ENCODE results near the gene SPEM3. TPM values are rescaled to one million over a fixed set of nuclear protein-coding genes. Genes with fewer than 3 reads are reported as not detected.

Gene SPEM3
- polyA plus RNA-seq, 4 donors, result not detected

DNA sequence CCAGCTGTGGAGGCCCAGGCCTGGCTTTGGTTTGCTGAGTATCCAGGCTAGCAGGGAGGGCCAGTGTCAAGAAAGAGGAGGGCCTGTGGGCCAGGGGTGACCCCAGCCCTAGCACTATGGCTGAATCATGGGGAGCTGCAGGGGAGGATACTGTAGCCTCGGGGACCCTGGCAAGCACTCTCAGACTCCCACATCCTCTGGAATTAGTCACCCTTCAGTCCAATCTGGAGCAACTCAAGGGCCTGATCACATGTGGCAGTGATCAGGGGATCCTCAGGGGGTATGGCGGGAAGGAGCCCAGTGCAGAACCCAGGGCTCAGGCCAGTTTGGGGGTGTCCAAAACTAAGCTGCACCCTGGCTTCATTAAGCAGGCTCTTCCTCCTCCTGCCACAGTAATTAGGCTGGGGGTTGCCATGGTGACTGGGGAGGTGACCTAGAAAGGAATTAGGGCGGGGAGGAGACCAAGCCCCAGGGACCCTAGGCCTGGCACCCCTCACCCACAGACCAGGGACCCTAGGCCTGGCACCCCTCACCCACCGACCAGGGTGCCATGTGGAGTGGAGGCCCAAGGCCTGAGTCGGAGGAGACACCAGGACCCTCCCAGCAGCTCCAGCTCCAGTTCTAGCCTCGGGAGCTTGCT lies 15.2 kb upstream of the SPEM3 start:
- FAIRE-seq (no peak), DNase-seq (no peak)
- peaks cover 0 to 20% (median 0%) of the 10 kb centered on the region in 3 donors for H3K27me3 ChIP-seq (ENCODE audit: control insufficient read depth in 3 of 3, insufficient read depth in 3 of 3, low read length in 3 of 3)
- H3K4me3 ChIP-seq (ENCODE audit: low read depth in 1 of 3, low read length in 3 of 3), result no peak overlapping the region
- H3K27ac ChIP-seq (ENCODE audit: low read depth in 1 of 3, low read length in 2 of 3), result no peak overlapping the region
- WGBS, 3 donors, result 73 to 82% (median 77%) methylated on average over 6 of the region's 6 CpGs
- no peaks in the 10 kb centered on the region for H3K9me3 ChIP-seq (ENCODE audit: control insufficient read depth in 2 of 2, insufficient read depth in 1 of 2, low read depth in 1 of 2, low read length in 1 of 2)
- H3K4me1 ChIP-seq (ENCODE audit: control insufficient read depth in 3 of 3, insufficient read depth in 2 of 3, low read depth in 1 of 3, low read length in 2 of 3), result no peaks in the 10 kb centered on the region
- H3K36me3 ChIP-seq (ENCODE audit: control insufficient read depth in 3 of 3, insufficient read depth in 2 of 3, low read depth in 1 of 3, low read length in 3 of 3), result peaks cover 0 to 18% (median 0%) of the 10 kb centered on the region in 3 donors

DNA sequence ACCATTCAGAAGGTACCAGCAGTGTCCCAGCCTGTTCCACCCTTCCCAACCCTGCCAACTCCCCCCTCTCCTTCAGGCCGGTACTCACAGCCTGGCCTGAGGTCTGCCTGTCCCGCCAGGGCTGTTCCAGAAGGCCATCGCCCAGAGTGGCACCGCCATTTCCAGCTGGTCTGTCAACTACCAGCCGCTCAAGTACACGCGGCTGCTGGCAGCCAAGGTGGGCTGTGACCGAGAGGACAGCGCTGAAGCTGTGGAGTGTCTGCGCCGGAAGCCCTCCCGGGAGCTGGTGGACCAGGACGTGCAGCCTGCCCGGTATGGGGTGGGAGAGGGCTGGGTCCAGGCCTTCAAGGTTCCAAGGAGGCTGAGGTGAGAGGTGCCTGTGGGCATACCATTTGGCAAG lies 13.8 kb upstream of the SPEM3 start:
- H3K9me3 ChIP-seq (ENCODE audit: control insufficient read depth in 2 of 2, insufficient read depth in 1 of 2, low read depth in 1 of 2, low read length in 1 of 2), result no peaks in the 10 kb centered on the region
- H3K36me3 ChIP-seq (ENCODE audit: control insufficient read depth in 3 of 3, insufficient read depth in 2 of 3, low read depth in 1 of 3, low read length in 3 of 3), result peaks cover 0 to 12% (median 0%) of the 10 kb centered on the region in 3 donors
- WGBS, 3 donors, result 81 to 84% (median 82%) methylated on average over 14 of the region's 14 CpGs
- peaks cover 0 to 12% (median 0%) of the 10 kb centered on the region in 3 donors for H3K27me3 ChIP-seq (ENCODE audit: control insufficient read depth in 3 of 3, insufficient read depth in 3 of 3, low read length in 3 of 3)
- no peak for DNase-seq
- no peaks in the 10 kb centered on the region for H3K4me1 ChIP-seq (ENCODE audit: control insufficient read depth in 3 of 3, insufficient read depth in 2 of 3, low read depth in 1 of 3, low read length in 2 of 3)
- FAIRE-seq, result no peak
- H3K4me3 ChIP-seq (ENCODE audit: low read depth in 1 of 3, low read length in 3 of 3), result no peak overlapping the region
- no peak overlapping the region for H3K27ac ChIP-seq (ENCODE audit: low read depth in 1 of 3, low read length in 2 of 3)

DNA sequence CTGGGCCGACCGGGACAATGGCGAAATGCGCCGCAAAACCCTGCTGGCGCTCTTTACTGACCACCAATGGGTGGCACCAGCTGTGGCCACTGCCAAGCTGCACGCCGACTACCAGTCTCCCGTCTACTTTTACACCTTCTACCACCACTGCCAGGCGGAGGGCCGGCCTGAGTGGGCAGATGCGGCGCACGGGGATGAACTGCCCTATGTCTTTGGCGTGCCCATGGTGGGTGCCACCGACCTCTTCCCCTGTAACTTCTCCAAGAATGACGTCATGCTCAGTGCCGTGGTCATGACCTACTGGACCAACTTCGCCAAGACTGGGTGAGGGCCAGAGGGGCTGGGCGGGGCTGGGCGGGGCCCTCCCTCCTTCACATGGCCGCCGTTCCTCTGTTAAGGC lies 12.9 kb upstream of the SPEM3 start:
- FAIRE-seq (no peak), DNase-seq (no peak)
- no peaks in the 10 kb centered on the region for H3K4me1 ChIP-seq (ENCODE audit: control insufficient read depth in 3 of 3, insufficient read depth in 2 of 3, low read depth in 1 of 3, low read length in 2 of 3)
- H3K27me3 ChIP-seq (ENCODE audit: control insufficient read depth in 3 of 3, insufficient read depth in 3 of 3, low read length in 3 of 3), result peaks cover 0 to 7% (median 0%) of the 10 kb centered on the region in 3 donors
- H3K4me3 ChIP-seq (ENCODE audit: low read depth in 1 of 3, low read length in 3 of 3), result no peak overlapping the region
- H3K9me3 ChIP-seq (ENCODE audit: control insufficient read depth in 2 of 2, insufficient read depth in 1 of 2, low read depth in 1 of 2, low read length in 1 of 2), result no peaks in the 10 kb centered on the region
- 67 to 87% (median 80%) methylated on average over 20 to 23 of the region's 23 CpGs for WGBS, 3 donors
- H3K27ac ChIP-seq (ENCODE audit: low read depth in 1 of 3, low read length in 2 of 3), result no peak overlapping the region
- H3K36me3 ChIP-seq (ENCODE audit: control insufficient read depth in 3 of 3, insufficient read depth in 2 of 3, low read depth in 1 of 3, low read length in 3 of 3), result peaks cover 0 to 7% (median 0%) of the 10 kb centered on the region in 3 donors

DNA sequence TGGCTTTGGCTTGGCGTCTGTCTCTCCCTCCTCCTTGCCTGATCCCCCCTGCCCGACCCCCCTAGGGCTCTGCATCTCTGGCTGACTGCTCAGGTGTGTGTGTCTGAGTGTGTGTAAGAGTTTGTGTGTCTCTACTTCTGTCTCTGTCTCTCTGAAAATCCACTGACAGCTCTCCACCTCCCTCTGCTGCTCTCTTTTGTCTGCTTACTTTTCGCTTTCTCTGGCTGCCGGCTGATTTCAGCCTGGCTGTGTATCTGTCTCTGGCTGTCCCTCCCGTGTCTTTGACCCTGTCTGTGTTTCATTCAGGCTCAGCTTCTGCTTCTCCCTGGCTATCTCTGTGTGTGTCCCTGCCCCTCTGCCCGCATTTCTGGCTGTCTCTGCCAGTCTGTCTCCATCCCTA lies 12.3 kb upstream of the SPEM3 start:
- Histone ChIP-seq H3K36me3 (ENCODE audit: control insufficient read depth in 3 of 3, insufficient read depth in 2 of 3, low read depth in 1 of 3, low read length in 3 of 3) (peaks cover 0 to 7% (median 0%) of the 10 kb centered on the region in 3 donors), H3K4me1 (ENCODE audit: control insufficient read depth in 3 of 3, insufficient read depth in 2 of 3, low read depth in 1 of 3, low read length in 2 of 3) (no peaks in the 10 kb centered on the region), H3K27ac (ENCODE audit: low read depth in 1 of 3, low read length in 2 of 3) (no peak overlapping the region), H3K4me3 (ENCODE audit: low read depth in 1 of 3, low read length in 3 of 3) (no peak overlapping the region), H3K27me3 (ENCODE audit: control insufficient read depth in 3 of 3, insufficient read depth in 3 of 3, low read length in 3 of 3) (peaks cover 0 to 7% (median 0%) of the 10 kb centered on the region in 3 donors), H3K9me3 (ENCODE audit: control insufficient read depth in 2 of 2, insufficient read depth in 1 of 2, low read depth in 1 of 2, low read length in 1 of 2) (no peaks in the 10 kb centered on the region)
- WGBS, 3 donors, result 46 to 66% (median 65%) methylated on average over 6 of the region's 6 CpGs
- FAIRE-seq (no peak), DNase-seq (no peak)

DNA sequence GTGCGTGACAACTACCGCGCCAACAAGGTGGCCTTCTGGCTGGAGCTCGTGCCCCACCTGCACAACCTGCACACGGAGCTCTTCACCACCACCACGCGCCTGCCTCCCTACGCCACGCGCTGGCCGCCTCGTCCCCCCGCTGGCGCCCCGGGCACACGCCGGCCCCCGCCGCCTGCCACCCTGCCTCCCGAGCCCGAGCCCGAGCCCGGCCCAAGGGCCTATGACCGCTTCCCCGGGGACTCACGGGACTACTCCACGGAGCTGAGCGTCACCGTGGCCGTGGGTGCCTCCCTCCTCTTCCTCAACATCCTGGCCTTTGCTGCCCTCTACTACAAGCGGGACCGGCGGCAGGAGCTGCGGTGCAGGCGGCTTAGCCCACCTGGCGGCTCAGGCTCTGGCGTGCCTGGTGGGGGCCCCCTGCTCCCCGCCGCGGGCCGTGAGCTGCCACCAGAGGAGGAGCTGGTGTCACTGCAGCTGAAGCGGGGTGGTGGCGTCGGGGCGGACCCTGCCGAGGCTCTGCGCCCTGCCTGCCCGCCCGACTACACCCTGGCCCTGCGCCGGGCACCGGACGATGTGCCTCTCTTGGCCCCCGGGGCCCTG lies 11.5 kb upstream of the SPEM3 start:
- no peaks in the 10 kb centered on the region for H3K9me3 ChIP-seq (ENCODE audit: control insufficient read depth in 2 of 2, insufficient read depth in 1 of 2, low read depth in 1 of 2, low read length in 1 of 2)
- no peak for DNase-seq
- FAIRE-seq, result no peak
- H3K27ac ChIP-seq (ENCODE audit: low read depth in 1 of 3, low read length in 2 of 3), result no peak overlapping the region
- no peak overlapping the region for H3K4me3 ChIP-seq (ENCODE audit: low read depth in 1 of 3, low read length in 3 of 3)
- peaks cover 0 to 7% (median 0%) of the 10 kb centered on the region in 3 donors for H3K36me3 ChIP-seq (ENCODE audit: control insufficient read depth in 3 of 3, insufficient read depth in 2 of 3, low read depth in 1 of 3, low read length in 3 of 3)
- H3K4me1 ChIP-seq (ENCODE audit: control insufficient read depth in 3 of 3, insufficient read depth in 2 of 3, low read depth in 1 of 3, low read length in 2 of 3), result no peaks in the 10 kb centered on the region
- WGBS, 3 donors, result 92 to 93% (median 93%) methylated on average over 42 to 54 of the region's 54 CpGs
- peaks cover 0 to 7% (median 0%) of the 10 kb centered on the region in 3 donors for H3K27me3 ChIP-seq (ENCODE audit: control insufficient read depth in 3 of 3, insufficient read depth in 3 of 3, low read length in 3 of 3)

DNA sequence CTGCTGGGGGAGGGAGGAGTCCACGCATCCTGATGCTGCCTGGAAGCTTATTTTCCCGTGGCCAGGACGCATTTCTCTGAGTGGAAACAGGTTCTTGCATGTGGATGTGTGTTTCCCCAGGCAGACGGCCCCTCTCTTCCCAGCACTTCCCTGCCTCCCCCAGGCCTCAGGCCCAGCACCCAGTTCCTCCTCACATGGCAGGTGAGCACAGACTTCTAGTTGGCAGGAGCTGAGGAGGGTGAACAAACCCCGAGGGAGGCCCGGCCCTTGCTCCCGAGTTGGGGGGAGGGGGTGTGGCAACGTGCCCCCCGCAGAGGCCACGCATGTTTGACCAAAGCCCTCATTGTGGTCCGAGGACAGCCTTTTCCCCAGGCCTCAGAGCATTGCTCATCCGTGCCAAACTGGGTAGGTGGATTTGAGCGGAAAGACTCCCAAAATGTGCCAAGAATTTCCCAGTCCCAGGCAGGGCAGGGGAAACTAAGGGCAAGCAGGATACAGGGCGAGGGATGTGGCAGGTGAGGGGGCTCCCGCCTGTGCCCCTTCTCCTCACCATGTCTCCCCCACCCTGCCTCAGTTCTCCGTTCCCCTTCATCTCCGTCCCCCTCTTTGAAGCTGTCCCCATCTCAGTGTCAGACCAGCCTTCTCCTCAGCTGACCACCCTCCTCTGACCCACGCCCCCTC lies 10.0 kb upstream of the SPEM3 start:
- DNase-seq, result no peak
- Histone ChIP-seq H3K36me3 (ENCODE audit: control insufficient read depth in 3 of 3, insufficient read depth in 2 of 3, low read depth in 1 of 3, low read length in 3 of 3) (peaks cover 0 to 7% (median 0%) of the 10 kb centered on the region in 3 donors), H3K27ac (ENCODE audit: low read depth in 1 of 3, low read length in 2 of 3) (no peak overlapping the region), H3K4me1 (ENCODE audit: control insufficient read depth in 3 of 3, insufficient read depth in 2 of 3, low read depth in 1 of 3, low read length in 2 of 3) (no peaks in the 10 kb centered on the region), H3K9me3 (ENCODE audit: control insufficient read depth in 2 of 2, insufficient read depth in 1 of 2, low read depth in 1 of 2, low read length in 1 of 2) (no peaks in the 10 kb centered on the region), H3K4me3 (ENCODE audit: low read depth in 1 of 3, low read length in 3 of 3) (no peak overlapping the region), H3K27me3 (ENCODE audit: control insufficient read depth in 3 of 3, insufficient read depth in 3 of 3, low read length in 3 of 3) (peaks cover 0 to 7% (median 0%) of the 10 kb centered on the region in 3 donors)
- 60 to 68% (median 66%) methylated on average over 17 to 18 of the region's 18 CpGs for WGBS, 3 donors
- no peak for FAIRE-seq

DNA sequence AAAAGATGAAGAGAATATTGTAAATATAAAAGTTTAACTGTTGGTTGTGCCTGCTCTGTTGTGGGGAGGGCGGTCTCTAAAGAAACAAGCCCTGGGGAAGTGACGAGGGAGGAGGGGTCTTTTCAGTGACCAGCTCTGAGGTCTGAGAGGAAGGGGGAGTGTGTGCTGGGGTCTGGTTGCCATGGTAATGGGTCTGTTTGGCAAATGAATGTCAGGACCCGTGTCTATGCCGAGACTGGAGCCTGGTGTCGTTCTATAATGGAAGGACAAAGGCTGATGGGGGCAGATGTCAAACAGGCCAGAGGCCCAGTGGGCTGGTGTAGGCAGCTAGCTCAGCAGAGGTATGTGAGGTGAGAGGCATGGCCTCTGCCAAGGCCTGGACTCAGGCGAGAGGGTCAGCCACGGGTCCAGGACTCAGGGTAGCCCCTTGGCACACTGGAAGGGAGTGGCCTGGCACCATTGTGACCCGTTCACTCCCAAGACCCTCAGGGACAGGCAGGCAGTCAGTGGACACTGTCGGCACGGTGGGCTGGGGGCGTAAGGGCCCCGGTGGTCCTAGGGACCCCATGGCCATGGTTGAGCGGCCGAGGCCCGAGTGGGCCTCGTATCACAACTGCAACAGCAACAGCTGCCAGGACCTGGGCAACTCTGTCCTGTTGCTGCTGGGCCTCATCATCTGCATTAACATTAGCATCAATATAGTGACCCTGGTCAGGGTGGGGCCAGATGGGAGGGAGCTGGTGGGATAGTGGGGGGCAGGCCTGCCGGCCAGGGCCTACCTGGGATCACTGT lies 8.6 kb upstream of the SPEM3 start, which contains the start of gene SPEM1:
Gene SPEM1, plus strand, starts transcription at position 506 of the 792 bp plus-strand sequence. Its CDS starts 61 bp downstream, at position 567.
- H3K27me3 ChIP-seq (ENCODE audit: control insufficient read depth in 3 of 3, insufficient read depth in 3 of 3, low read length in 3 of 3), result peaks cover 0 to 7% (median 0%) of the 10 kb centered on the region in 3 donors
- no peak within 1 kb of the TSS for H3K27ac ChIP-seq (ENCODE audit: low read depth in 1 of 3, low read length in 2 of 3)
- no peak for DNase-seq
- H3K4me1 ChIP-seq (ENCODE audit: control insufficient read depth in 3 of 3, insufficient read depth in 2 of 3, low read depth in 1 of 3, low read length in 2 of 3), result no peaks in the 10 kb centered on the region
- no peak within 1 kb of the TSS for H3K4me3 ChIP-seq (ENCODE audit: low read depth in 1 of 3, low read length in 3 of 3)
- H3K9me3 ChIP-seq (ENCODE audit: control insufficient read depth in 2 of 2, insufficient read depth in 1 of 2, low read depth in 1 of 2, low read length in 1 of 2), result no peaks in the 10 kb centered on the region
- H3K36me3 ChIP-seq (ENCODE audit: control insufficient read depth in 3 of 3, insufficient read depth in 2 of 3, low read depth in 1 of 3, low read length in 3 of 3), result peaks cover 0 to 2% (median 0%) of the 10 kb centered on the region in 3 donors
- no peak for FAIRE-seq
- WGBS, 3 donors, result 80 to 84% (median 82%) methylated on average over 17 of the region's 17 CpGs

DNA sequence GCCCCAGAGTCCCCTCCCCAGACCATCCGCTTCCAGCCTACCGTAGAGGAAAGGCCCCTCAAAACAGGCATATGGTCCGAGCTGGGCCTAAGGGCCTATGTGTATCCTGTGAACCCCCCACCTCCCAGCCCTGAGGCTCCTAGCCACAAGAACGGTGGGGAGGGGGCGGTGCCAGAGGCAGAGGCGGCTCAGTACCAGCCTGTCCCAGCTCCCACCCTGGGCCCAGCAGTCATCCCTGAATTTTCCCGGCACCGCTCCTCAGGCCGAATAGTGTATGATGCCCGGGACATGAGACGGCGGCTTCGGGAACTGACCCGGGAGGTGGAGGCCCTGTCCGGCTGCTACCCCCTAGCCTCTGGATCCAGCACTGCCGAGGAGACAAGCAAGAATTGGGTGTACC lies 7.5 kb upstream of the SPEM3 start:
- Histone ChIP-seq H3K27ac (ENCODE audit: low read depth in 1 of 3, low read length in 2 of 3) (no peak overlapping the region), H3K4me1 (ENCODE audit: control insufficient read depth in 3 of 3, insufficient read depth in 2 of 3, low read depth in 1 of 3, low read length in 2 of 3) (no peaks in the 10 kb centered on the region), H3K36me3 (ENCODE audit: control insufficient read depth in 3 of 3, insufficient read depth in 2 of 3, low read depth in 1 of 3, low read length in 3 of 3) (no peaks in the 10 kb centered on the region), H3K9me3 (ENCODE audit: control insufficient read depth in 2 of 2, insufficient read depth in 1 of 2, low read depth in 1 of 2, low read length in 1 of 2) (no peaks in the 10 kb centered on the region), H3K4me3 (ENCODE audit: low read depth in 1 of 3, low read length in 3 of 3) (no peak overlapping the region), H3K27me3 (ENCODE audit: control insufficient read depth in 3 of 3, insufficient read depth in 3 of 3, low read length in 3 of 3) (peaks cover 0 to 7% (median 0%) of the 10 kb centered on the region in 3 donors)
- DNase-seq, result no peak
- no peak for FAIRE-seq
- WGBS, 3 donors, result 94 to 96% (median 95%) methylated on average over 16 of the region's 16 CpGs
